HepG2 (cell line): Measurements from ENCODE around the gene FAM177B. TPM values are rescaled to one million over a fixed set of nuclear protein-coding genes. Genes with fewer than 3 reads are reported as not detected.

Source experiments
- ATAC-seq: fragments of 200-7000 bp; cut with Tn5 transposase; 3 replicates; pipeline ENCODE4 v1.9.1; 2020; ENCODE audit warnings: mild to moderate bottlenecking, moderate library complexity
- BruUV-seq: library from RNA; stranded (reverse); fragments of 400-500 nt; replicated peaks from 2 replicates; lab custom pipeline; 2021; lab: Mats Ljungman, UMichigan
- CTCF ChIA-PET: fragments of 300-600 bp; formaldehyde crosslinking; extraction: SDS; loops from one replicate; lab custom pipeline; 2021; ENCODE audit warnings: low total read pairs, inconsistent platforms, low intra/inter-chr PET ratio; lab: Yijun Ruan, JAX
- POLR2A ChIA-PET: fragments of 350-600 bp; sonication (Branson Sonifier 250); formaldehyde crosslinking; loops from one replicate; lab custom pipeline; 2020; ENCODE audit warnings: antibody characterized with exemption, inconsistent platforms; lab: Yijun Ruan, JAX
- DNase-seq: peaks from one replicate; pipeline ENCODE4 v3.0.0-alpha.2; 2015; ENCODE audit warnings: low spot score
- FAIRE-seq: peaks from 3 replicates; lab custom pipeline; 2011; peaks lifted over from hg19 to GRCh38; lab: Jason Lieb, UNC
- H2AFZ ChIP-seq: one replicate; pipeline ENCODE4 v1.6.1; 2011; ENCODE audit warnings: low read length, inconsistent platforms
- H3K27ac ChIP-seq: fragments of 300-600 bp; 3 replicates; pipeline ENCODE4 v1.8.0; 2011; ENCODE audit warnings: mixed run types, mild to moderate bottlenecking, mixed read lengths, low read length, inconsistent platforms; ENCODE audit not compliant: insufficient read depth; ENCODE audit errors: extremely low read length
- H3K27me3 ChIP-seq, 2 experiments: fragments of 200-600 bp in 1 of 2; 2 replicates in 1 of 2; 3 replicates in 1 of 2; pipeline versions ENCODE4 v1.6.0 to v1.8.0; 2011; ENCODE audit warnings: low read length in 2 of 2, mild to moderate bottlenecking in 2 of 2, moderate library complexity in 2 of 2, inconsistent platforms in 1 of 2; ENCODE audit not compliant: insufficient read depth in 2 of 2, control insufficient read depth in 1 of 2
- H3K36me3 ChIP-seq, 2 experiments: fragments of 200-600 bp in 1 of 2; replicated peaks in 1 of 2; 2 replicates in 1 of 2; 3 replicates in 1 of 2; pipeline versions ENCODE4 v1.5.1 to v1.8.0; 2011; ENCODE audit warnings: low read length in 2 of 2, inconsistent platforms in 1 of 2; ENCODE audit not compliant: insufficient read depth in 2 of 2, control insufficient read depth in 1 of 2
- H3K4me1 ChIP-seq: 2 replicates; pipeline ENCODE4 v1.5.1; 2012; ENCODE audit warnings: low read length, inconsistent platforms; ENCODE audit not compliant: insufficient read depth
- H3K4me2 ChIP-seq: 2 replicates; pipeline ENCODE4 v1.6.0; 2011; ENCODE audit warnings: low read depth, low read length, inconsistent platforms
- H3K4me3 ChIP-seq, 3 experiments: fragments of 200-600 bp in 1 of 3; sonication (generic), shearing (Covaris generic) in 1 of 3; replicated peaks in 1 of 3; 2 replicates each; pipeline ENCODE4 v1.5.1; 2011 to 2016; ENCODE audit warnings: low read length in 3 of 3, inconsistent platforms in 2 of 3, low read depth in 2 of 3, mild to moderate bottlenecking in 2 of 3, control low read depth in 1 of 3, mixed read lengths in 1 of 3; ENCODE audit not compliant: insufficient read depth in 1 of 3
- H3K79me2 ChIP-seq: one replicate; pipeline ENCODE4 v1.6.1; 2011; ENCODE audit warnings: low read length, inconsistent platforms; ENCODE audit not compliant: insufficient read depth
- H3K9ac ChIP-seq: 2 replicates; pipeline ENCODE4 v1.6.0; 2011; ENCODE audit warnings: mild to moderate bottlenecking, low read depth, low read length, inconsistent platforms; ENCODE audit not compliant: insufficient read depth
- H3K9me3 ChIP-seq: 2 replicates; pipeline ENCODE4 v1.5.1; 2012; ENCODE audit warnings: mild to moderate bottlenecking, low read length
- H4K20me1 ChIP-seq: 2 replicates; pipeline ENCODE4 v1.6.0; 2011; ENCODE audit warnings: inconsistent platforms, mild to moderate bottlenecking, low read length, moderate library complexity; ENCODE audit not compliant: insufficient read depth
- ARID3A ChIP-seq: IDR thresholded peaks from 2 replicates; pipeline ENCODE4 v1.6.1; 2012; ENCODE audit warnings: low read depth, low read length, improper control_type of control experiment
- BATF2 ChIP-seq: sonication (generic); formaldehyde crosslinking; IDR thresholded peaks from 2 replicates; pipeline ENCODE4 v1.8.0; 2022; ENCODE audit warnings: mild to moderate bottlenecking, missing genetic modification reagents, moderate library complexity
- CCAR2 ChIP-seq: fragments of 200-400 bp; formaldehyde crosslinking; optimal IDR thresholded peaks from 2 replicates; pipeline ENCODE3; 2018; ENCODE audit warnings: low read depth, mild to moderate bottlenecking, low read length, moderate library complexity
- FOXJ3 ChIP-seq: sonication (generic); formaldehyde crosslinking; IDR thresholded peaks from 2 replicates; pipeline ENCODE4 v1.4.0; 2020; ENCODE audit warnings: missing genetic modification reagents, mild to moderate bottlenecking, borderline replicate concordance
- HOXA3 ChIP-seq: sonication (generic); formaldehyde crosslinking; IDR thresholded peaks from 2 replicates; pipeline ENCODE4 v1.5.0; 2020; ENCODE audit warnings: missing genetic modification reagents
- JDP2 ChIP-seq: sonication (generic); formaldehyde crosslinking; IDR thresholded peaks from 2 replicates; pipeline ENCODE4 v1.8.1; 2022; ENCODE audit warnings: missing genetic modification reagents, borderline replicate concordance
- MAFF ChIP-seq: IDR thresholded peaks from 2 replicates; pipeline ENCODE4 v1.6.1; 2011; ENCODE audit warnings: low read depth, low read length, improper control_type of control experiment
- MAFK ChIP-seq, 2 experiments: IDR thresholded peaks in 1 of 2; conservative IDR thresholded peaks in 1 of 2; 2 replicates each; pipeline ENCODE4 v1.6.1; 2011; ENCODE audit warnings: improper control_type of control experiment in 2 of 2, low read length in 2 of 2
- RFXAP ChIP-seq: sonication (generic); formaldehyde crosslinking; IDR thresholded peaks from 2 replicates; pipeline ENCODE4 v1.4.0; 2020; ENCODE audit warnings: missing genetic modification reagents, borderline replicate concordance
- SPEN ChIP-seq: sonication (generic); formaldehyde crosslinking; IDR thresholded peaks from 2 replicates; pipeline ENCODE4 v1.5.1; 2020; ENCODE audit warnings: low read depth, mild to moderate bottlenecking, missing genetic modification reagents
- ZBTB43 ChIP-seq: sonication (generic); formaldehyde crosslinking; conservative IDR thresholded peaks from 2 replicates; pipeline ENCODE4 v1.4.0; 2020; ENCODE audit warnings: missing genetic modification reagents
- ZNF30 ChIP-seq: sonication (generic); formaldehyde crosslinking; IDR thresholded peaks from 2 replicates; pipeline ENCODE4 v1.5.0; 2020; ENCODE audit warnings: mild to moderate bottlenecking, missing genetic modification reagents
- ZSCAN12 ChIP-seq: sonication (generic); formaldehyde crosslinking; IDR thresholded peaks from 2 replicates; pipeline ENCODE4 v1.9.0; 2021; ENCODE audit warnings: mild to moderate bottlenecking, missing genetic modification reagents
- WGBS: methylation state at CpG from one replicate; pipeline ENCODE4 v1.1.6; 2017; ENCODE audit warnings: low lambda C conversion rate; 5-methylcytosine and 5-hydroxymethylcytosine counted together
- in situ Hi-C: cut with HindIII; loops from 2 replicates; pipeline ENCODE4 v1.10.0; 2017; ENCODE audit warnings: low pct_unique_long_range_greater_than_20kb; ENCODE audit not compliant: extremely low pct_ligation_motif_present
- intact Hi-C: fragments of 100-400 bp; cut with micrococcal nuclease; formaldehyde crosslinking; loops from one replicate; pipeline ENCODE4 v1.10.0; 2022; ENCODE audit not compliant: unreplicated experiment
- polyA plus RNA-seq, 8 experiments: library from polyadenylated mRNA; depleted of rRNA in 3 of 8; stranded (reverse) in 7 of 8; unstranded in 1 of 8; fragments of >200 nt; fragmentation: Illumina TruSeq in 4 of 8; extraction: Trizol in 4 of 8; gene quantifications; 2 replicates each; pipeline versions ENCODE4 v1.2.1 to v1.2.3, GENCODE V29; 2011 to 2016; ENCODE audit warnings: low read depth in 4 of 8, missing spikeins in 1 of 8, mixed read lengths in 1 of 8; ENCODE audit not compliant: insufficient read depth in 1 of 8
- total RNA-seq, 5 experiments: library from RNA; depleted of rRNA; stranded (reverse); fragments of >200 nt; fragmentation: Illumina TruSeq; extraction: Trizol; gene quantifications; 2 replicates each; pipeline ENCODE4 v1.2.3, GENCODE V29; 2016; ENCODE audit warnings: low read depth in 1 of 5
- TF ChIP-seq, protein P1 (sequence below): sonication (generic); formaldehyde crosslinking; conservative IDR thresholded peaks from 2 replicates; pipeline ENCODE4 v1.8.1; 2023; ENCODE audit warnings: missing genetic modification reagents

Gene FAM177B
- total and polyA plus RNA-seq, 2 of the 13 experiments (the other 11 are each of a cell fraction or from before 2014, with no cell fraction given) = 0.05 TPM; not detected in 1

DNA sequence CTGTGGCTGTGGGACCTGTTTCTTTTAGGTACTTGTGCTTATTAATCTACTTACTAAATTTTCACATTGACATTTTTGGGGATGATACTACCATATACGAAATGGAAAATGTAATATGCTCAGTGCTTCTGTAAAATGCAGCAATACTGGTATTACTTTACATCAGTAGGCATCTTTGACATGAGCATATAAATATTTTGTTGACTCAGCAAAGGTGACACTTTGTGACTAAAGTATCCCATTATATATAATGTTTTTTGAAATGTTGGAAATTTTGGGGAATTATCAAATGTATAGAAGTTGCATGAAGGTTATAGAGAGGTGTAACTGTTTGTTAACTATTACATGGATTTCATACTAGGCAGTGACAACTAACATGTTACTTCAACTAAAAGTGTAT is 2.3 kb upstream of the FAM177B start:
- Histone ChIP-seq H3K9me3 (no peaks in the 10 kb centered on the region), H3K4me1 (no peaks in the 10 kb centered on the region), H3K9ac (no peak overlapping the region), H2AFZ (no peak overlapping the region), H3K36me3 (peaks cover 5 to 42% of the 10 kb centered on the region in 2 experiments; a peak in 4 of 5 replicates), H3K27ac (no peak overlapping the region), H3K4me3 (no peak overlapping the region), H3K4me2 (no peak overlapping the region), H3K27me3 (no peaks in the 10 kb centered on the region), H3K79me2 (no peaks in the 10 kb centered on the region), H4K20me1 (no peaks in the 10 kb centered on the region)
- intact Hi-C loops (no loop called here), in situ Hi-C loops (no loop called here)
- ChIA-PET CTCF (no interaction called here), POLR2A (no interaction called here)
- DNase-seq = no peak
- TF ChIP-seq ZSCAN12 (no peak), MAFK (conservative IDR thresholded peaks at IDR 0.05 in 1 of 2, IDR thresholded peaks at IDR 0.05 in 1 of 2; ENCODE audit: low read length in 2 of 2) (peak; percentile 89 to 97), MAFF (peak; percentile 94), FOXJ3 (CRISPR knock-in tag) (no peak)
- TF ChIP-seq, protein P1, sequence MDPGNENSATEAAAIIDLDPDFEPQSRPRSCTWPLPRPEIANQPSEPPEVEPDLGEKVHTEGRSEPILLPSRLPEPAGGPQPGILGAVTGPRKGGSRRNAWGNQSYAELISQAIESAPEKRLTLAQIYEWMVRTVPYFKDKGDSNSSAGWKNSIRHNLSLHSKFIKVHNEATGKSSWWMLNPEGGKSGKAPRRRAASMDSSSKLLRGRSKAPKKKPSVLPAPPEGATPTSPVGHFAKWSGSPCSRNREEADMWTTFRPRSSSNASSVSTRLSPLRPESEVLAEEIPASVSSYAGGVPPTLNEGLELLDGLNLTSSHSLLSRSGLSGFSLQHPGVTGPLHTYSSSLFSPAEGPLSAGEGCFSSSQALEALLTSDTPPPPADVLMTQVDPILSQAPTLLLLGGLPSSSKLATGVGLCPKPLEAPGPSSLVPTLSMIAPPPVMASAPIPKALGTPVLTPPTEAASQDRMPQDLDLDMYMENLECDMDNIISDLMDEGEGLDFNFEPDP (CRISPR knock-in tag) = no peak
- no TSS peak for BruUV-seq
- WGBS = 91% methylated on average over 1 of the region's 1 CpG
- FAIRE-seq = no peak
- no peak for ATAC-seq

- Histone ChIP-seq H3K27me3 (no peaks in the 10 kb centered on the region), H2AFZ (no peak overlapping the region), H3K79me2 (no peaks in the 10 kb centered on the region), H3K36me3 (peaks cover 3 to 27% of the 10 kb centered on the region in 2 experiments; a peak in 4 of 5 replicates), H3K9me3 (no peaks in the 10 kb centered on the region), H3K4me3 (no peak overlapping the region), H3K27ac (no peak overlapping the region), H3K4me2 (no peak overlapping the region), H4K20me1 (no peaks in the 10 kb centered on the region), H3K4me1 (no peaks in the 10 kb centered on the region), H3K9ac (no peak overlapping the region)
- in situ Hi-C loops = no loop called here
- ChIA-PET CTCF (interaction anchor here (1.1 kb wide), 1 partner anchor 345 kb away, joined by 3 read pairs; no protein-coding TSS in a partner anchor), POLR2A (interaction anchor here (0.9 kb wide), 1 partner anchor 23 kb away, joined by 4 read pairs; no protein-coding TSS in a partner anchor)
- intact Hi-C loops = no loop called here
- 100% methylated on average over 5 of the region's 5 CpGs for WGBS
- ATAC-seq = no peak
- FAIRE-seq = no peak
- no peak for DNase-seq
- no TSS peak for BruUV-seq
- TF ChIP-seq JDP2 (no peak), RFXAP (CRISPR knock-in tag) (no peak), ARID3A (no peak), SPEN (no peak), HOXA3 (no peak), CCAR2 (no peak), ZNF30 (CRISPR knock-in tag) (no peak), BATF2 (CRISPR knock-in tag) (no peak), ZBTB43 (CRISPR knock-in tag) (no peak)
Observed at GRCh38 chr1:222736470-222736869, 532 bp upstream of the FAM177B start.
